NOMO-1 treated with DMSO at 0.1 percent for 48 hours (cell line): ENCODE measurements around the gene SNX8.
"Not testable (repeated sequence)": the region's sequence is repeated elsewhere in the genome, so short reads cannot be mapped to it uniquely, and the experiment has no call there.

Experiments
- DNase-seq: peaks from one replicate; lab custom pipeline; 2025; ENCODE audit not compliant: unreplicated experiment; lab: John Stamatoyannopoulos, UW

SNX8 gene

GRCh38 chr7:2314209-2314955 lies at the start of gene SNX8:
TSS of gene SNX8 (minus strand) at chr7:2314441. CDS start at chr7:2314421, 20 bp downstream.
- DNase-seq = peak; percentile 71

GRCh38 chr7:2362385-2363088 lies 48.3 kb upstream of the SNX8 start:
- DNase-seq = no peak

- DNase-seq = no peak
Measured at GRCh38 chr7:2360796-2361195, 46.6 kb upstream of the SNX8 start.

DNA sequence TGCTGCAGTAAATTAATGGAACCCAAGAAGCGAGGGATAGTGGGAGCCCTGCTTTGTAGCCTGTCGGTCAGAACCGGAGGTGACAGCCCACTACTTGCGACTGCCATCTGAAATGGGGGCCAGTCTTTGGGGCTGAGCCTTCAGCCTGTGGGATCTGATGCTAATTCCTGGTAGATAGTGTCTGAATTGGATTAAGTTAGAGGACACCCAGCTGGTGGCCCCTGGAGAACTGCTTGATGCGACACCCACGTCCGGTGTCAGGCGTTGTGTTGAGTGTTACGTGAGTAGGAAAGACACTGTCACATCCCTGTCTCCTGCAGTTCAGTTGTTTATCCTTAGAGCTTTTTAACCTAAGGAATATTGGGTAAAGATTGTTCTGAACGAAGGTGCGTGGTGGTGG lies 45.4 kb upstream of the SNX8 start:
- DNase-seq = no peak

GRCh38 chr7:2358968-2359527 lies 44.8 kb upstream of the SNX8 start:
- no peak for DNase-seq

GRCh38 chr7:2357571-2357970 lies 43.3 kb upstream of the SNX8 start:
- no peak for DNase-seq

- DNase-seq = no peak
Measured at GRCh38 chr7:2357165-2357564, 42.9 kb upstream of the SNX8 start.

DNA sequence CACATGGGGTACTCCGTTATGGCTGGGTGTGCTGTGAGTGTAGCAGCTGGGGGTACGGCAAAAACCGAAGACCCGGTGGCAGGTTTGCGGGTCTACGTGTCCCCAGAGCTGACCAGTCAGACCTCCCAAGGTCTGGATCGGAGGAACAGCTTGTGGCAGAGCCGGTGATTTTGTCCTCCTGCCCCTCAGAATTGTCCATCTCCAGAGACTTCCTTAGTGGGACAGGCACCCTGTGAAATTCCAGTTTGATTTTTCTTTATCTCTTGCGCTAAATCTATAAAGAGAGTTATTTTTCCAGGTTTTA lies 41.4 kb upstream of the SNX8 start:
- DNase-seq = no peak

DNA sequence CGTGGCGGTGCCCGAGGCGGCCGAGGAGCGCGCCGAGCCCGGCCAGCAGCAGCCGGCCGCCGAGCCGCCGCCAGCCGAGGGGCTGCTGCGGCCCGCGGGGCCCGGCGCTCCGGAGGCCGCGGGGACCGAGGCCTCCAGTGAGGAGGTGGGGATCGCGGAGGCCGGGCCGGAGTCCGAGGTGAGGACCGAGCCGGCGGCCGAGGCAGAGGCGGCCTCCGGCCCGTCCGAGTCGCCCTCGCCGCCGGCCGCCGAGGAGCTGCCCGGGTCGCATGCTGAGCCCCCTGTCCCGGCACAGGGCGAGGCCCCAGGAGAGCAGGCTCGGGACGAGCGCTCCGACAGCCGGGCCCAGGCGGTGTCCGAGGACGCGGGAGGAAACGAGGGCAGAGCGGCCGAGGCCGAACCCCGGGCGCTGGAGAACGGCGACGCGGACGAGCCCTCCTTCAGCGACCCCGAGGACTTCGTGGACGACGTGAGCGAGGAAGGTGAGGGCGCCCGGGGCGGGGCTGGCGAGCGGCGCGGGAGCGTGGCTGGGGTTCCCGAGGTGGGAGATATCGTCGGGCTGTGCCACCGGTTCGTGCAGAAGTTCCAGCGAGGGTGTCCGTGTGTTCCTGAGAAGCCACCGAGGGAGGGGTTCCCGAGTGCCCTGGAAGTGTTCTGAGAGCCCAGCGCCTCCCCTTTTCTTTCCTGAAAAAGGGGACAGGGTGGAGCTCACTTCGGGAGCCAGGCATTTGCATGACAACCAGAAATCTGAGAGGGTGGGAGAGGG lies 40.9 kb upstream of the SNX8 start:
- no peak for DNase-seq

DNA sequence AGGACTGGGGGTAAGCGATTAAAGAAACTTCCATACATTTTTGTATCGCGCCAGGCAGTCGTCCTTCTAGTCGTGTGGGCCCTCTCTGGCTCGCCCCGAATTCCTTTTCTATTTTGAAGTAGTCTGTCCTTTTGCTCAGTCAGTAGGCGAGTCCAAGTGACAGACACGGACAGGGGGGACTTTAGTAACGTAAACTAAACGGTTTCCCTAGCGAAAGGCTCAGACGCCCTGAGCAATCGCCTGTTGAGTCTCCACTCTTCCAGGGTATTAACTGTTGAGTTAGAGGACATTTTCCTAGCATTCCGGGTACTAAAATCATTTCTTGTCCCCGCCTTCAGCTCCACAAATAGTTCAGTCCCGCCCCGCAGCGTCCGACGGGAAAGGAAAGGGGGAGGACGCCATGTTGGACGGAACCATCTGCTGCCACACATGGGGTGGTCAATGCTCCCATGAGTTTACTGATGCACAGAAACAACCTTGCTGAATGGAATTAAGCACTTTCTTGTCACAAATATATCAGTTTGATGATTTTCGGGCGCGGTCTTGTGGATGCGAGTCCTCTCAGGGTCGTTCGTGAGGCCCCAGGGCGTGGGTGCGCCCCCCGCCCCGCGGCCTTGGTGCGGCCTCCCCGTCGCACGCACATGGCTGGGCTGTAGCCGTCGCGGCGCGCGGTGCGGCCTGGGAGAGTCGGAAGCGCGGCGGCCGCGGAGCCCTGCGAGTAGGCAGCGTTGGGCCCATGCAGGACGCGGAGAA lies 40.1 kb upstream of the SNX8 start, which contains the start of gene EIF3B:
TSS of gene EIF3B (plus strand) at position 642 of the 753 bp plus-strand sequence. CDS start at position 737, 95 bp downstream.
- DNase-seq = peak; percentile 88

- peak; percentile 85 for DNase-seq
Measured at GRCh38 chr7:2353936-2354185, 39.6 kb upstream of the SNX8 start.

GRCh38 chr7:2353113-2353935 lies 39.1 kb upstream of the SNX8 start:
- no peak for DNase-seq

DNA sequence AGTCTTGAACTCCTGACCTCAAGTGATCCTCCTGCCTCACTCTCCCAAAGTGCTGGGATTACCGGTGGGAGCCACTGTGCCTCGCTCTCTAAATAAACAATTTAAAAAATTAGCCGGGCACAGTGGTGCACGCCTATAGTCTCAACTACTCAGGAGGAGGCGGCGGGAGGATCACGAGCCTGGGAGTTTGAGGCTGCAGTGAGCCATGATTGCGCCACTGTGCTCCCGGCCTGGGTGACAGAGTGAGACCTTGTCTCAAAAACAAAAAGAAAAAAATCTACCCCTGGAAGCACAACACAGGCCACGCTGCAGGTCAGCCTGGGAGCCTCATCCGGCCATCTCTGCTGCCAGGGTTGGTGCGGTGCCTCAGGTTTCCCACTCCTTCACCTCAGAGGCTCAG lies 36.6 kb upstream of the SNX8 start:
- DNase-seq = no peak

DNA sequence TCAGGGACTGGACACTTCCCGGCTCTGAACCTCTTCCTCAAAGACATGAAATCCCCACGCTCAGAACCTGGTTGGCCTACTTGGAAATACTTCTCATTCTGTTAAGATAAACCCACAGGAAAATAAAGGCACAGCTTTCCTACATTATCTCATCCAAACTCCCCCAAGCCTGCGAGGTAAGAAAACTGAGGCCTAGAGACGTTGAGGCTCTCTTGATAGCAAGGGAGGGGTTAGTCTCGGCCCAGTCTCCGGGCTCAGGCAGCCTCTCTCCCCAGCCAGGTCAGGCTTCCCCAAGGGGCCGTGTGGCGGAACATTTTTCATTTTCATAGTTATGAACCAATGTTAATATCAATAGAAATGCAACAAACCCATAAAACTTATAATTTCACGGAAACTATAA lies 35.8 kb upstream of the SNX8 start:
- no peak for DNase-seq

DNA sequence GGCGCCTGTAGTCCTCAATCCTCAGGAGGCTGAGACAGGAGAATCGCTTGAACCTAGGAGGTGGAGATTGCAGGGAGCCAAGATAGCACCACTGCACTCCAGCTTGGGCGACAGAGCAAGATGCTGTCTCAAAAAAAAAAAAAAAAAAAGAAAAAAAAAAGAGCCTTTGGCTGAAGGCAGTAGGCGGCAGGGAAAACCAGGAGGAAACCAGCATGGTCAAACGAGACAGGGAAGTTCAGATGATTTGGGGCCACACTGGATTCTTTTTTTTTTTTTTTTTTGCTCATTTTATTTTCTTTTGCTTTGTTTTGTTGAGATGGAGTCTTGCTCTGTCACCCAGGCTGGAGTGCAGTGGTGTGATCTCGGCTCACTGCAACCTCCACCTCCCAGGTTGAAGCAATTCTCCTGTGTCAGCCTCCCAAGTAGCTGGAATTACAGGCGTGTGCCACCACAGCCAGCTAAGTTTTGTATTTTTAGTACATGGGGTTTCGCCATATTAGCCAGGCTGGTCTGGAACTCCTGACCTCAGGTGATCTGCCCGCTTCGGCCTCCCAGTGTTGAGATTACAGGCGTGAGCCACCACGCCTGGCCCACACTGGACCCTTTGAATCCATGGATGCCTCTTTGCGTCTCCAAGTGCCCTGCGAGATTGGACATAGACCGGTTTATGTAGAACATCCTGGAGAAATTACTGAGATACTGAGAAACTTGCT lies 33.3 kb upstream of the SNX8 start:
- not testable (repeated sequence) for DNase-seq

DNA sequence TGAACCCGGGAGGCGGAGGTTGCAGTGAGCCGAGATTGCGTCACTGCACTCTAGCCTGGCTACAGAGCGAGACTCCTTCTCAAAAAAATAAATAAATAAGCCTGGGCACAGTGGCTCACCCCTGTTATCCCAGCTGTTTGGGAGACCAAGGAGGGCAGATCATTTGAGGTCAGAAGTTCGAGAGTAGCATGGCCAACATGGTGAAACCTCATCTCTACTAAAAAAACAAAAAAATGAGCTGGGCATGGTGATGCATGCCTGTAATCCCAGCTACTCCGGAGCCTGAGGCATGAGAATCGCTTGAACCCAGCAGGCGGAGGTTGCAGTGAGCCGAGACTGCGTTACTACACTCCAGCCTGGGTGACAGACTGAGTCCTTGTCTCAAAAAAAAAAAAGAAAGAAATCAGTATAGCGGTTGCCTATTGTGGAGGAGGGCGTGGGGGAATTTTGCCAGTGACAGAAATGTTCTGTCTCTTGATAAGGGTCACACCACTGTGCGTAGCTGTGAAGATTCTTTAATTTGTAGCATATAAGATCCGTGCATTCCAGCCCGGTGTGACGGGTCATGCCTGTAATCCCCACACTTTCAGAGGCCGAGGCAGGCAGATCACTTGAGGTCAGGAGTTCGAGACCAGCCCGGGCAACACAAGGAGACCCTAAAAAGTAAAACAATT lies 22.5 kb upstream of the SNX8 start:
- DNase-seq = no peak

- DNase-seq = not testable (repeated sequence)
Measured at GRCh38 chr7:2332606-2333231, 18.5 kb upstream of the SNX8 start.

DNA sequence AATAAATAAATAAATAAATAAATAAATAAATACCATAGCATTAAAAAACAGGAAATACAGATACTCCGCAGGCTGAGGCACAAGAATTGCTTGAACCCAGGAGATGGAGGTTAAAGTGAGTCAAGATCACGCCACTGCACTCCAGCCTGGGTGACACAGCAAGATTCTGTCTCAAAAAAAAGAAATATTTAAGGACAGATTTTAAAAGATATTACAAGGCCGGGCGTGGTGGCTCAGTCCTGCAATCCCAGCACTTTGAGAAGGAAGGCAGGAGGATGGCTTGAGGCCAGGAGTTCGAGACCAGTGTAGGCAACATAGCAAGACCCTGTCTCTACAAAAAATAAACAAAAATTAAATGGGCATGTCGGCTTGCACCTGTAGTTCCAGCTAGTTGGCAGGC lies 17.5 kb upstream of the SNX8 start:
- no peak for DNase-seq

GRCh38 chr7:2330493-2330892 lies 16.3 kb upstream of the SNX8 start:
- no peak for DNase-seq
